Tibial nerve (tissue), 4 donors: ENCODE results near the gene UBE3A.

ENCODE experiments used
- EP300 ChIP-seq, 2 donors: sonication (generic); formaldehyde crosslinking; IDR thresholded peaks; one replicate each; pipeline ENCODE4 v1.6.1; 2017; ENCODE audit warnings: antibody characterized with exemption in 2 of 2, mild to moderate bottlenecking in 1 of 2
- POLR2A ChIP-seq, 2 donors: fragments of 450-650 bp; IDR thresholded peaks; one replicate each; pipeline ENCODE4 v1.6.1; 2017; ENCODE audit warnings: antibody characterized with exemption in 2 of 2, mild to moderate bottlenecking in 2 of 2, moderate library complexity in 2 of 2
- TF ChIP-seq, protein P1 (sequence below), 5 experiments: fragments of 200-600 bp in 3 of 5; fragments of 450-650 bp in 2 of 5; sonication (generic) in 3 of 5; IDR thresholded peaks; one replicate each; pipeline ENCODE4 v1.5.1; 2016 to 2019; ENCODE audit warnings: antibody characterized with exemption in 5 of 5, mild to moderate bottlenecking in 3 of 5, moderate library complexity in 2 of 5

DNA sequence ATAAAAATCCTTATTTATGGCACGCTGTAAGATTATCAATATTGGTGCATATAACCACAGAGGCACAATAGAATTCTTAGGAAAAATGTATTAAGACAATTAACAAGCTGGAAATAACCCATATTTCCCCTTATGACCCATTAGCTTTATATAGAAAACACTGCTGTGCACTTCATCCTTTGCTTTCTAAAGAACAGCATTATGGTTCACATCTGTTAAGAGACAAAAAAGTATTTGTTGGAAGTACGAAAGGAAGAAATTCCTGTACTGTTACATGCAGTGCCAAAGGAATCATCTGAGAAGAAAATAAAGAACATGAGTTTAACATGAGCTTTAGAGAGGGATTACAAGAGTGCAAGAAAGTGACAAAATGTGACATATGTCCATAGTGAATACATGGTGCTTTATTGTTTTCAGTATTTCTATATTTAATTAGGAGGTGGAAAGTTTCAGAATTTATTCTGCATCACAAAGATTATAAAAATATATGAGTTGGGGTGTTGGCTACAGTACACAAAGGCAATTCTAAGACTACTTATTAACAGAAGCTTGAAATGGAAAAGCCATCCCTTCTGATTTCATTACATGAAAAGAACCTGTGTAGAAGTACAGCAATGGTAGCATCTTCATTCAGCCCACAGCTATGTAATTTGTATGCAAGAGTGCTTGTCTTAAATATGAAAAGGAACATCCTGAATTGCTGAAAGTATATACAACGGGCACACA lies 6.8 kb downstream of the UBE3A start:
- TF ChIP-seq, protein P1, sequence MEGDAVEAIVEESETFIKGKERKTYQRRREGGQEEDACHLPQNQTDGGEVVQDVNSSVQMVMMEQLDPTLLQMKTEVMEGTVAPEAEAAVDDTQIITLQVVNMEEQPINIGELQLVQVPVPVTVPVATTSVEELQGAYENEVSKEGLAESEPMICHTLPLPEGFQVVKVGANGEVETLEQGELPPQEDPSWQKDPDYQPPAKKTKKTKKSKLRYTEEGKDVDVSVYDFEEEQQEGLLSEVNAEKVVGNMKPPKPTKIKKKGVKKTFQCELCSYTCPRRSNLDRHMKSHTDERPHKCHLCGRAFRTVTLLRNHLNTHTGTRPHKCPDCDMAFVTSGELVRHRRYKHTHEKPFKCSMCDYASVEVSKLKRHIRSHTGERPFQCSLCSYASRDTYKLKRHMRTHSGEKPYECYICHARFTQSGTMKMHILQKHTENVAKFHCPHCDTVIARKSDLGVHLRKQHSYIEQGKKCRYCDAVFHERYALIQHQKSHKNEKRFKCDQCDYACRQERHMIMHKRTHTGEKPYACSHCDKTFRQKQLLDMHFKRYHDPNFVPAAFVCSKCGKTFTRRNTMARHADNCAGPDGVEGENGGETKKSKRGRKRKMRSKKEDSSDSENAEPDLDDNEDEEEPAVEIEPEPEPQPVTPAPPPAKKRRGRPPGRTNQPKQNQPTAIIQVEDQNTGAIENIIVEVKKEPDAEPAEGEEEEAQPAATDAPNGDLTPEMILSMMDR (IDR thresholded peaks at IDR 0.05) = no peak
- TF ChIP-seq POLR2A (IDR thresholded peaks at IDR 0.05) = no peak
- no peak for TF ChIP-seq EP300 (IDR thresholded peaks at IDR 0.05)
